Activated CD4-positive, alpha-beta memory T cell treated with anti-CD3 and anti-CD28 coated beads for 36 hours (primary cell): Measurements from ENCODE around the gene C13orf42. TPM values are rescaled to one million over a fixed set of nuclear protein-coding genes. Genes with fewer than 3 reads are reported as not detected.
A peak's percentile ranks its signal among the peaks of the same experiment; 100 is the strongest.
"Not testable (repeated sequence)": the region's sequence is repeated elsewhere in the genome, so short reads cannot be mapped to it uniquely, and the experiment has no call there.

Experiments used
- CTCF ChIA-PET: fragments of 350-600 bp; sonication (Branson Sonifier 250); formaldehyde crosslinking; loops from one replicate; lab custom pipeline; 2021; ENCODE audit warnings: antibody characterized with exemption, inconsistent platforms; lab: Charles Lee
- POLR2A ChIA-PET: fragments of 350-600 bp; sonication (Branson Sonifier 250); formaldehyde crosslinking; loops from one replicate; lab custom pipeline; 2021; ENCODE audit warnings: antibody characterized with exemption; lab: Charles Lee
- DNase-seq: peaks from one replicate; pipeline ENCODE4 v3.0.0-alpha.2; 2020
- H3K27ac Mint-ChIP-seq: one replicate; pipeline ENCODE4 v1.8.0; 2021; ENCODE audit warnings: mixed read lengths
- H3K27me3 Mint-ChIP-seq: one replicate; pipeline ENCODE4 v1.8.0; 2021; ENCODE audit warnings: mixed read lengths
- H3K36me3 Mint-ChIP-seq: one replicate; pipeline ENCODE4 v1.8.0; 2021; ENCODE audit warnings: mixed read lengths
- H3K4me1 Mint-ChIP-seq: one replicate; pipeline ENCODE4 v1.8.0; 2021; ENCODE audit warnings: low read depth, mixed read lengths
- H3K4me3 Mint-ChIP-seq: one replicate; pipeline ENCODE4 v1.8.0; 2021; ENCODE audit warnings: mild to moderate bottlenecking, mixed read lengths
- H3K9me3 Mint-ChIP-seq: one replicate; pipeline ENCODE4 v1.8.0; 2021; ENCODE audit warnings: mixed read lengths
- intact Hi-C: fragments of 100-400 bp; cut with micrococcal nuclease; formaldehyde crosslinking; loops from one replicate; pipeline ENCODE4 v1.15.1; 2023
- total RNA-seq, 2 experiments: library from RNA; stranded (reverse); gene quantifications; one replicate each; pipeline ENCODE4 v1.2.3, GENCODE V29; 2021

Gene C13orf42
- total RNA-seq, 2 experiments from 2014 or later: not detected

DNA sequence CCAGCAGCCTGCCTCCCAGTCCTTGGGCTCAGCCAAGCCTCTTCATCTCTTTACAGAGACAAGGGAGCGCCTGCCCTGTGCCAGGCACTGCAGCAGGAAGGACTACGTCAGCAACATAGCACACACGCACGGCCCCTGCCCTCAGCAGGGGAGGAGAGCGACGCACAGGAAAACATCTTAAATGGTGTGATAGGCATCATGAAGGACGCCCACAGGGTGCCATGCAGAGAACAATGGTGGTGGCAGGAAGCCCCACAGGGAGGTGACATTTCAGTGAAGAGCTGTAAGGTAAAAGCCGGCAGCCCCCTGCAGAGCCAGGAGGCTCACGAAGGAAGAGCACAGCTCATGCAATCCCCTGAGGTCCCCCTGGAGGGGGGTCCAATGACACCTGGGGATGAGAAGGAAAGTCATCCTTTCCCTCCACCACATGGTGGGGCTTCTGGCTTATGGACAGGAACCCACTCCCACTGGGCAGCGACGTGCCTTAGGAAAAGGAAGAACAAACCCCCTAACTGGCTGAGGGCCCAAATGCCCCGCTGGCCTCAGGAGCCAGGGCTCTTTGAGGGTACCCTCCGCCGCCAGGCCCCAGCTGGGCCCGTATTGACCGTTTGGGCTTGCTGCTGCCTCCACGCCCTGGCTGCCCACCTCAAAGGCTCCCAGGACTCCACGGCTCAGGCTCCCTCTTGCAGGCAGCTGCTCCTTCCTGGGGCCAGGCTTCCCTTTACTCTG, 37.3 kb upstream of the C13orf42 start:
- H3K27ac Mint-ChIP-seq: no peak overlapping the region
- peaks cover 9% of the 10 kb centered on the region for H3K9me3 Mint-ChIP-seq
- CTCF ChIA-PET: interaction anchor here (1.4 to 4.9 kb wide), 2 partner anchors 22 to 139 kb away, joined by 3 to 54 read pairs; no protein-coding TSS in a partner anchor
- DNase-seq: no peak
- H3K4me1 Mint-ChIP-seq: no peaks in the 10 kb centered on the region
- POLR2A ChIA-PET: no interaction called here
- intact Hi-C loops: no loop called here
- H3K4me3 Mint-ChIP-seq: no peak overlapping the region
- peaks cover 28% of the 10 kb centered on the region for H3K27me3 Mint-ChIP-seq
- H3K36me3 Mint-ChIP-seq: peaks cover 2% of the 10 kb centered on the region

DNA sequence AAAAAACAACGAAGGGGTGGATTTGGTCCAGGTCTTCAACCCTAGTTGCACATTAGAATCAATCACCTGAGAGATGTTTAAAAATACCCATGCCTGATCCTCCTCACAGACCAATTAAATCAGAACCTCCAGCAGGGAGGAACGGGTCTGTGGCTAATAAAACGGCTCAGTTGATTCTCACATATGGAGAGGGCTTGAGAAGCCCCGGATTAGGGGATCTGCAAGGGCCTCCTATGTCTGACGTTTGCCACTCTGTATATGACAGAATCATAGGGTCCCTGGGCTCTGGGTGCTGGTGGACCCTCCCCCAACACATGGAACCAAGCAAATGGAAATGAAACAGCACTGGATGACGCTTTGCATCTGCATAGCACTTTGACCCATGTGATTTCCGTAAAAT, 36.7 kb upstream of the C13orf42 start:
- Mint-ChIP-seq H3K4me3 (no peak overlapping the region), H3K27ac (no peak overlapping the region), H3K27me3 (peaks cover 25% of the 10 kb centered on the region), H3K36me3 (peaks cover 2% of the 10 kb centered on the region), H3K9me3 (peaks cover 9% of the 10 kb centered on the region), H3K4me1 (no peaks in the 10 kb centered on the region)
- intact Hi-C loops: no loop called here
- ChIA-PET CTCF (interaction anchor here (4.9 kb wide), 1 partner anchor 139 kb away, joined by 54 read pairs; no protein-coding TSS in a partner anchor), POLR2A (no interaction called here)
- no peak for DNase-seq

- POLR2A ChIA-PET: no interaction called here
- CTCF ChIA-PET: interaction anchor here (1.5 kb wide), 1 partner anchor 140 kb away, joined by 5 read pairs; no protein-coding TSS in a partner anchor
- H3K4me3 Mint-ChIP-seq: no peak overlapping the region
- H3K4me1 Mint-ChIP-seq: no peaks in the 10 kb centered on the region
- peaks cover 24% of the 10 kb centered on the region for H3K27me3 Mint-ChIP-seq
- H3K9me3 Mint-ChIP-seq: peaks cover 9% of the 10 kb centered on the region
- no peak for DNase-seq
- intact Hi-C loops: no loop called here
- H3K36me3 Mint-ChIP-seq: peaks cover 2% of the 10 kb centered on the region
- H3K27ac Mint-ChIP-seq: no peak overlapping the region
These were observed 35.6 kb upstream of the C13orf42 start for GRCh38 chr13:51146667-51147066.

- DNase-seq: no peak
- ChIA-PET POLR2A (no interaction called here), CTCF (interaction anchor here (0.7 kb wide), 1 partner anchor 12 kb away, joined by 4 read pairs; no protein-coding TSS in a partner anchor)
- Mint-ChIP-seq H3K27ac (no peak overlapping the region), H3K36me3 (no peaks in the 10 kb centered on the region), H3K27me3 (peaks cover 9% of the 10 kb centered on the region), H3K4me1 (no peaks in the 10 kb centered on the region), H3K4me3 (no peak overlapping the region), H3K9me3 (no peaks in the 10 kb centered on the region)
- intact Hi-C loops: no loop called here
These were observed 26.2 kb upstream of the C13orf42 start for GRCh38 chr13:51137250-51137649.

DNA sequence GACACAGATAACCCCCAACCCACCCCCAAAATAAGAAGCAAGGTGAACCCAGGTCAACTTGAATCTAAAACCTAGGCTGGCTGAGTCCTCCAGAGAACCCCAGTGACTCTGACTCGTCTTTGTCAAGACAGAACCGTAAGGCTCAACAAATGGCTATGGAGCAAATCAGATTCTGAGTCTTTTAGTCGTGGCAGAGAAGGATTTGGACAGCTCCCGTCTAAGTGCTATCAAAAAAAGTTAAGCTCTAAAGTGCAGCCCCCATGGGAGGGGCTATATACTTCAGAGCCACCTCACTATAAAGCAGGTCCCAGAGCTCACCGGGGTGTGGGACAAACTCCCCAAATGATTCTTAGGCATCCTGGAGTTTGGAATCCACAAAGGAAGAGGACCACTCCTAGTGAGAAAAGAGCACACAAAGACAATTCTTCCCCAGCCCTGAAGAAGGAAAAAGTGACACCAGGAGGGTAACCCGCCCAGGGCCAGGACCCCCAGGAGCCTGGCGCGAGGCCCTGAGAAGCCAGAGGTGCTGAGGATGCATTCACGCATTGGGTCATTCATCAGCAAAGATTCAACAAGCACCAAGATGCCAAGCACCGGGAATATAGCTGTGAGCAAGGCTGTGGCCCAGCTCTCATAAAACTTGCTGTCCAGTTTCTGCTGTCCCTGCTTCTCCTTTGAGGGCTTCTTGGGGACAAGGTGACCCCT, 25.4 kb upstream of the C13orf42 start:
- ChIA-PET CTCF (interaction anchor here (0.7 kb wide), 2 partner anchors 11 kb away, joined by 4 read pairs; no protein-coding TSS in a partner anchor), POLR2A (no interaction called here)
- intact Hi-C loops: no loop called here
- Mint-ChIP-seq H3K9me3 (peaks cover 5% of the 10 kb centered on the region), H3K27me3 (peaks cover 9% of the 10 kb centered on the region), H3K4me1 (no peaks in the 10 kb centered on the region), H3K4me3 (no peak overlapping the region), H3K27ac (no peak overlapping the region), H3K36me3 (no peaks in the 10 kb centered on the region)
- DNase-seq: no peak

- ChIA-PET POLR2A (no interaction called here), CTCF (interaction anchor here (0.6 to 2.3 kb wide), 2 partner anchors 152 to 673 kb away, joined by 3 to 6 read pairs; no protein-coding TSS in a partner anchor)
- Mint-ChIP-seq H3K9me3 (peaks cover 21% of the 10 kb centered on the region), H3K4me1 (no peaks in the 10 kb centered on the region), H3K36me3 (no peaks in the 10 kb centered on the region), H3K27ac (no peak overlapping the region), H3K4me3 (no peak overlapping the region), H3K27me3 (peaks cover 9% of the 10 kb centered on the region)
- intact Hi-C loops: no loop called here
- no peak for DNase-seq
These were observed 23.8 kb upstream of the C13orf42 start for GRCh38 chr13:51134763-51135365.

- ChIA-PET CTCF (interaction anchor here (2.7 kb wide), 1 partner anchor 156 kb away, joined by 9 read pairs; no protein-coding TSS in a partner anchor), POLR2A (no interaction called here)
- intact Hi-C loops: no loop called here
- Mint-ChIP-seq H3K9me3 (peaks cover 25% of the 10 kb centered on the region), H3K27ac (no peak overlapping the region), H3K36me3 (no peaks in the 10 kb centered on the region), H3K4me3 (no peak overlapping the region), H3K27me3 (peaks cover 4% of the 10 kb centered on the region), H3K4me1 (peaks cover 2% of the 10 kb centered on the region)
- no peak for DNase-seq
These were observed 19.3 kb upstream of the C13orf42 start for GRCh38 chr13:51130348-51130747.

- intact Hi-C loops: loop anchor here (1.0 kb wide), 2 partner anchors 161 to 672 kb away; no protein-coding TSS in a partner anchor
- H3K4me1 Mint-ChIP-seq: peaks cover 16% of the 10 kb centered on the region
- H3K4me3 Mint-ChIP-seq: no peak overlapping the region
- H3K27me3 Mint-ChIP-seq: peaks cover 15% of the 10 kb centered on the region
- no peaks in the 10 kb centered on the region for H3K36me3 Mint-ChIP-seq
- ChIA-PET POLR2A (interaction anchor here (1.2 kb wide), 1 partner anchor 160 kb away, joined by 4 read pairs; no protein-coding TSS in a partner anchor), CTCF (interaction anchor here (0.6 to 9.3 kb wide), 40 partner anchors 9 to 672 kb away, joined by 3 to 244 read pairs (median 4); no protein-coding TSS in a partner anchor)
- DNase-seq: peak; percentile 60
- peaks cover 12% of the 10 kb centered on the region for H3K9me3 Mint-ChIP-seq
- no peak overlapping the region for H3K27ac Mint-ChIP-seq
These were observed 14.6 kb upstream of the C13orf42 start for GRCh38 chr13:51125495-51126226.

DNA sequence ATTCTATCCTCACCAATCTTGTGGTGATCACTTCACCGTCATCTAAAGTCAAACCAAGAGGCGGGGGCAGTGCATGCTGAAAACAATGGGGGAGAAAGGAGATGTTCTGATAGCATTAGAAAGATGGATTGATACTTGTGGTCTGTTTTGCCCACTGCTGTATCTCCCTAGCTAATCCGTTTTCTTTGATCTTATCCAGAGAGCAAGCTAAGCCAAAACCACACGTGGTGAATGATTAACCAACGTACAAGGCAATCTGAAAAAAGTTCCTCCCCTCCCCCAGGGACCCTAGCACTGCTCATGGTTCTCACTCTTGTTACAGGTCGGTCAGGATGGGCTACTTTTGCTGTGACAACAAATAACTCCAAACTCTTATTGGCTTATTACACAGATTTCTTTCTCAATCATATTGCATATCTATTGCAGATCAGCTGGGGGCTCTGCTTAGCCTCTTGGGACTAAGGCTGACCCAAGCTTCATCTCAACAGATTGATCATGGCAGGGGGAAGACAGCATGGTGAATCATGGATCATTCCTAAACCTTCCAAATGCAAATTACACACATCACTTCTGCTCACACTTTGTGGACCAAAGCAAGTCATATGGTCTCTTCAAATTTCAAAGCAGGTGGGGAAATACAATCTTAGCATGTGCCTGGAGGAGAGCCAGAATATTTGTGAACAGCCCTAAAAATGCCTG, 11.9 kb upstream of the C13orf42 start:
- intact Hi-C loops: loop anchor here (5.0 kb wide), 1 partner anchor 329 kb away; the partner anchor contains the start of gene INTS6
- DNase-seq: peak; percentile 51
- Mint-ChIP-seq H3K36me3 (no peaks in the 10 kb centered on the region), H3K4me1 (peaks cover 16% of the 10 kb centered on the region), H3K9me3 (peaks cover under 1% of the 10 kb centered on the region), H3K27me3 (peaks cover 17% of the 10 kb centered on the region), H3K27ac (no peak overlapping the region), H3K4me3 (no peak overlapping the region)
- ChIA-PET POLR2A (no interaction called here), CTCF (interaction anchor here (0.9 to 9.3 kb wide), 4 partner anchors 15 to 675 kb away, joined by 3 to 244 read pairs (median 14); no protein-coding TSS in a partner anchor)

DNA sequence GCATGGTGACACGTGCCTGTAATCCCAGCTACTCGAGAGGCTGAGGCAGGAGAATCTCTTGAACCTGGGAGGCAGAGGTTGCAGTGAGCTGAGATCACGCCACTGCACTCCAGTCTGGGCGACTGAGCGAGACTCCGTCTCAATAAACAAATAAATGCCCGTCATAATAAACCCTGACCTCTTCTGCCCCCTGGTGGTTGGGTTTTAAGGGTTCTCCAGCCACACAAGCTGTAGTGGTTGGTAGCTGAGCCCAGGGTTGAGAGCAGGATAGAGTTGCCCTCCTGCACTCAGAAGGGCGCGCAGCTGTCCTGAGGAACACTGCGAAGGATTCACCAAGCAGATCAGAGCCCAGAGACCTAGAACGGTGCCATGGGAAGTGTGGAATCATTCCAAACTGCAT, 9.8 kb upstream of the C13orf42 start:
- H3K27ac Mint-ChIP-seq, H3K9me3 Mint-ChIP-seq, POLR2A ChIA-PET, H3K4me3 Mint-ChIP-seq, H3K36me3 Mint-ChIP-seq: not testable (repeated sequence)
- Mint-ChIP-seq H3K4me1 (peaks cover 16% of the 10 kb centered on the region), H3K27me3 (peaks cover 19% of the 10 kb centered on the region)
- CTCF ChIA-PET: interaction anchor here (0.7 to 9.3 kb wide), 7 partner anchors 20 to 1145 kb away, joined by 3 to 244 read pairs (median 3); no protein-coding TSS in a partner anchor
- peak; percentile 39 for DNase-seq
- intact Hi-C loops: loop anchor here (5.0 kb wide), 1 partner anchor 331 kb away; the partner anchor contains the start of gene INTS6
